Stimulated activated CD4-positive, alpha-beta T cell treated with anti-CD3 and anti-CD28 coated beads, Interleukin-1b, Interleukin-23, amount 100 ng/mL, for 48 hours (primary cell): ENCODE results near the gene MYLK2.
"Not testable (repeated sequence)": the region's sequence is repeated elsewhere in the genome, so short reads cannot be mapped to it uniquely, and the experiment has no call there.

Experiments used
- DNase-seq: peaks from one replicate; pipeline ENCODE4 v3.0.0-alpha.2; 2020

The MYLK2 gene

DNA sequence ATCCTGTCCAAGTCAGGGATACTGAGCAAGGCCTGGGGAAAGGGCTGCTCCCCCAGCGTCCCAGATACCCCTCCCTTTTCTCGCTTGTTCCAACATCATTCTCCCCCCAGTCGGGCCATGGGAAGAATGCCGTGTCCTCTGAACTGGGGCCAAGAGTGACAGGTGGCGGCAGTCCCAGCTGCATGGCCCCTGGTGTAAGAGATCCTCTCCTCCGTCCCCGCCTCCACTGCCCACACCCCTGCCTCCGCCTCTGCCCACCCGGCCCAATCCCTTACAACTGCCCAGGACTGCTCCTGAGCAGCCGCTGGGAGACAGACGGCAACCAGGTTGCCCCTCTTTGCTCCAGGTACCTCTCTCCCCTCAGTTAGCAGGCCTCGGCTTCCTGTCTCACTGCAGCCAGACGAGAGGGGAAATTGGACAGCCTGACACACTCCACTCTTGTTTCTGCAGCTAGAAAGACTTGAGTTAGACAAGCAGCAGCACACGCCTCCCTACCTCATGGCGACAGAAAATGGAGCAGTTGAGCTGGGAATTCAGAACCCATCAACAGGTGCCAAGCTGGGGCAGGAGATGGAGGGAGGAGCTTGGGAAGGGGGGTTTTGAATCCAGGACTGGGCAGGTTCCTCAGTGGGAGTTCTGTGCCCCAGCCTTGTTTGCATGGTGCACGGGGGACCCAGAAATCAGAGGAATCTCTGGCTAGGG lies at the start of gene MYLK2:
TSS of gene MYLK2 (plus strand) at position 274 of the 702 bp plus-strand sequence. CDS start at position 499, 225 bp downstream.
- no peak for DNase-seq

DNA sequence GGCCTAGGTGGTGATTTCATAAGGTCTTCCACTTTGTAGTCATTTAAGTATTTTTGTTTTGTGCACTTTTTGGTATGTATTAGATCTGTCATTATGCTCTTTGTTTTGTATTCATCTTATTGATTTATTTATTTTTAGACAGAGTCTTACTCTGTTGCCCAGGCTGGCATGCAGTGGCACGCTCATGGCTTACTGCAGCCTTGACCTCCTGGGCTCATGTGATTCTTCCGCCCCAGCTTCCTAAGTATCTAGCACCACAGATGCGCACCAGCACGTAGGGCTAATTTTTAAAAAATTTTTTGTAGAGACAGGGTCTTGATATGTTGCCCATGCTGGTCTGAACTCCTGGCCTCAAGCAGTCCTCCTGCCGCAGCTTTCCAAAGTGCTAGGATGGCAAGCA lies 49.5 kb upstream of the MYLK2 start:
- no peak for DNase-seq

DNA sequence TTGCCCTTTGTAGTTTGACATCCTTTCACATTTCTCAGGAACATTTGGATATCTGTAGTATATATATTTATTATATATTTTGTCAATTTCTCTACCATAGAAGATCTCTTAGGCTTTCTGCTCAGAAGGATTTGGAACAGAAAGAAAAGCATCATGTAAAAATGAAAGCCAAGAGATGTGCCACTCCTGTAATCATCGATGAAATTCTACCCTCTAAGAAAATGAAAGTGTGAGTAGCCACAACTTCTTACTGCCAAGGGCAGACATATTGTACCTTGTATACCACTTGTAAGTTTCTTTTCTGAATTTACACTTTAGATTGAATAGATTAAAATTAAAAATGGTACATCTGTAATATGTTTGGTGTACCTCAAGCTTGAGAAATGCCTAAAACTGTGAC lies 48.9 kb upstream of the MYLK2 start:
- DNase-seq = no peak

DNA sequence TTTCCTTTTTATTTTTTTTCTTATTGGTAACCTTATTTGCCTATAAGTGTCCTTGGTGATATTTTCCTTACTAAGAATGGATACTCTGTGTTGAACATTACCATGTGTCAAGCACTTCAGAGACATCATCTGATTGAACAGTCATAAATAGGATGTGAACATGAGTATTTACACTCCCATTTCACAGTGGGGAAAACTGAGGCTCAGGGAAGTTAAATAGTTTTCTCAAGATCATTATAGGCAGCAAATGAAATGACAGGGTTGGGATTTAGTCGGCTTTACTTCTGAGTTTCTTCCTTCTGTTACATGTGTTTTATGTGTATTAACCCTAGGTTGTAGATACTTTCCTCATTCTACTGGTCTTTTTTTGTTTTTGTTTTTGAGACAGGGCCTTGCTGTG lies 44.7 kb upstream of the MYLK2 start:
- no peak for DNase-seq

DNA sequence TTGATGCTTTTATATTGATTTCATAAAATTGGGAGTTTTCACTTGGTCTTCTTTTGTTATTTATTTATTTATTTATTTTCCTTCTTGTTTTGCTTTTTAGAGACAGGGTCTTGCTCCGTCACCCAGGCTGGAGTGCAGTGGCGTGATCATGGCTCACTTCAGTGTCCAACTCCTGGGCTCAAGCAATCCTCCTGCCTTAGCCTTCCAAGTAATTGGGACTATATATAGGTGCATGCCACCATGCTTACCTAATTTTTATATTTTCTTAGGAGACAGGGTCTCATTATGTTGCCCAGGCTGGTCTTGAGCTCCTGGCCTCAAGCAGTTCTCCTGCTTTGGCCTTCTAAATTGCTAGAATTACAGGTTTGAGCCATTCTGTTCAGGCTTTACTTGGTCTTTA lies 38.3 kb upstream of the MYLK2 start:
- DNase-seq = no peak

DNA sequence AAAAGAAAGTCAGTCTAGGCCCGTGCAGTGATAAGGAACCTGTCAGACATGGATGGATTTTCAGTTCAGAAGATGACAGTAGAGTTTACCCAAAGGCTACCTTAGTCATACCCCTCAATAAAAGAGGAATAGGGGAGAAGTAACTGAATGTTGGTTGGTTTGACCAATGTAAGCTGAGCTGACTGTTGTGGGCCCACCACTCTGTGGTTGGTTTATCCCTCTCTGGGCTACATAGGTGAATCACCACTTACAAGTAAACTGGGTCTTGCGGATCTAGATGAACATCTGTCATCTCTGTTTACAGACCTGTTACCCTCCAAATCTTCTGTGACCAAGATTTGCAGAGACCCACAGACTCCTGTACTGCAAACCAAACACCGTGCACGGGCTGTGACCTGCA lies 37.2 kb upstream of the MYLK2 start:
- DNase-seq = no peak

DNA sequence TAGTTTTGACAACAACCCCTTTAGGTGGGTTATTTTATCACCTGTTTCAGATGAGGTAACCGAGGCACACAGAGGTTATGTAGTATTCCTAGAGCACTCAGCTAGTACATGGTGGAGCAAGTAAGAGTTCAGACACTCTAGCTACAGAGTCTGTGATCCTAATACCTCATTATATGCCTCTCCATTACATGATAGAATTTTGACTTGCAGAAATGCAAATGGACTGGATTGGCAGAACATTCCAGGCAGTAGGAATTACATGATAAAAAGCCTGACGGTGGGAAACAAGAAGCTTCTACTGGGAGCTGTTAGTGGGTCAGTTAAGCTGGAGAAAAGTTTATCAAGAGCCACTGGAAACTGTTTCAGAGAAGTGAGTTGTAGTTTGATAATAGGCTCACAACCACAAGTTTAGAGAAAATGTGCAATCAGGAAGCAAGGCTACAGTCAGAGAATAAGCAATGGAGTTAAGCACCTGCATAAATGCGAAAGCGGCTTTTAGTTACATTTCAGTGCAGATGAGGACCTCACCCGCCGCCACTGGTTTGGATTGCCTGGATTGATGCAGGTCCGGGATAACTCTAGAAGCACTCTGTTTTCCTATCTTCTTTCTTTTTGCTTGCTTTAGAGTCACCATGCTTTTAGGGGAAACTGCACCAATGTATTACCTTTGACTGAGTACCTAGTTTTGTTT lies 34.7 kb upstream of the MYLK2 start:
- DNase-seq = no peak

DNA sequence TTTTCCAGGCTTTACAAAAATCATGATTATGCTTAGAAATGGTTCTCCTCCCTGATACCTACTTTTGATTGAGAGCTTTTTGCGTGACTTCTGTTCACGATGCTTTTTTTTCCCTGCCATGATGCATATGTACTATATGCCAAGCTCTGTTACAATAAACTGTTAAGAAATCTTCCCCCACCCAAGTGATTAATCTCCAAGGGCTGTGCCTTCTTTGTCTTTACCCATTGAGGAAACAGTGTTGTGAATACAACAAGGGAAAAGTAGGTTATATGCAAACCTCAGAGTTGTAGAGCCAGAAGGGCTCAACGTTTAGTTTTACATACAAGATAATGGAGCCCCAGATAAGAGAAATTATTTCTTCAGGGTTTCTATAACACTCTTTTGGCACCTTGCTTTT lies 34.1 kb upstream of the MYLK2 start:
- DNase-seq = no peak

DNA sequence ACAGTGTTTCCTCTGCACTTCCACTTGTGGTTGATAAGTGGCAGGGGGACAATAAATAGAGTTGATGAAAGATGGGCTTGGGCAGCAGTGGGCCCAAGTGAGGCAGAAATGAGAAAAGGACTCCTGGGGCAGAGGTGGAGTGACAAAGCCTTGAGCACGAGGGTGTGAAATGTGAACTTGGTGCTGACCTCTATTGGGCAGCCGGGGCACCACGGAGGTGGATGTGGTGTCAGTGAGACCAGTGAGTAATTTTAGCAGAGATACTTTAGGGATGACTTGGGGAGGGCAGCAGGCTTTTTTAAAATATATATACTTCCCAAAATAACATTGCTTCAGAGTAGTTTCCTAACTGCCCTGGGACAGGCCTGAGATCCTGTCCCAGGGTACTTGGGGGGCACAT lies 30.6 kb upstream of the MYLK2 start:
- no peak for DNase-seq

DNA sequence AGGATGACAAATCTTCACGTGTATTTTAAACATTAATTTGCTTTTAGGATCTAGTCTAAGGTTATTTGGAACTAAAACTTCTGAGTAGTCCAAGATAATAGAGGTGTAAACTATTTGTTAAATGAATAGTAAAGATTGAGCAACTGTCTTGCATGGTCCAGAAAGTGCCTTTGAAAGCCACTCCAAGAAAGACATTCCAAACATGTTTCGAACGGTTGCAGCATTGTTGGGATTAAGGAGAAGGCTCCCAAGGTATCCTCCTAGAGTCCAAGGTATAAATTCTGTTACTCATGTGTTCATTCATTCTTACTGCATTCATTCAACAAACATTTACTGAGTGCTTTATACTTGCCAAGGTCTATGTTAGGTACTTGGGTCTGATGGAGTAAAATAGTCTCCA lies 28.8 kb upstream of the MYLK2 start:
- DNase-seq = no peak

DNA sequence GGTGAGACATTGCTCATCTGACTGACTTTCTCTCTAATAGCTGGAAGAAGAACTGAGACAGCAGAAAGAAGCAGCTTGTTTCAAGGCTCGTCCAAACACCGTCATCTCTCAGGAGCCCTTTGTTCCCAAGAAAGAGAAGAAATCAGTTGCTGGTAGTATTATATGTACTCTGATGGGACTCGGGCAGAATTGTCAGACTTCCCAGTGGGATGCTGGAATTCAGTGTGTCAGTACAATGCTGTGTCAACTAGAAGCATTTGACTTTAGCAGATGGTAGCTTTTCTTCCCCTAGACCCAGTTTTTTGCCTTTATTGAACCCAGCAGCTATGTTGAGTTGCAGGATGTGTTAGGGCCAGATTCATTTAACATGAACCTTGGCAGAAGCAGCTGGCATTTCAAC lies 21.8 kb upstream of the MYLK2 start:
- no peak for DNase-seq

DNA sequence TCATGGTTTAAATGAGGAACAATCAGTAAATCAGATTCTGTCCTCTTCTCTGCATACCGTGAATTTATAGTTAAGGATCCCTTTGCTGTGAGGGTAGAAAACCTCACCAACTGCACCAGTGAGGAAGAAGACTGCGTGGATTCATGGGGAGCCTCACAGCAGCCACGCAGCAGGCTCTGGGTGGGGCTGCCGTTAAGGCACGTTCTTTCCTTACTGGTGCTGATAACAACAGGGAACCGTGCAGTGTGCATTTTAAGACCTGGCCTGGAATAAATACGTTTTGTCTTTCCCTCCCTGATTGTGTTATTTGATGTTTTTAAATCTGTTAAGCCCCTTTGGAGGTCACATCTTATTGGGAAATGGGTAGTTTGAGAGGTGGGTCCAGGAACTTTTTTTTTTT lies 17.6 kb upstream of the MYLK2 start:
- no peak for DNase-seq

DNA sequence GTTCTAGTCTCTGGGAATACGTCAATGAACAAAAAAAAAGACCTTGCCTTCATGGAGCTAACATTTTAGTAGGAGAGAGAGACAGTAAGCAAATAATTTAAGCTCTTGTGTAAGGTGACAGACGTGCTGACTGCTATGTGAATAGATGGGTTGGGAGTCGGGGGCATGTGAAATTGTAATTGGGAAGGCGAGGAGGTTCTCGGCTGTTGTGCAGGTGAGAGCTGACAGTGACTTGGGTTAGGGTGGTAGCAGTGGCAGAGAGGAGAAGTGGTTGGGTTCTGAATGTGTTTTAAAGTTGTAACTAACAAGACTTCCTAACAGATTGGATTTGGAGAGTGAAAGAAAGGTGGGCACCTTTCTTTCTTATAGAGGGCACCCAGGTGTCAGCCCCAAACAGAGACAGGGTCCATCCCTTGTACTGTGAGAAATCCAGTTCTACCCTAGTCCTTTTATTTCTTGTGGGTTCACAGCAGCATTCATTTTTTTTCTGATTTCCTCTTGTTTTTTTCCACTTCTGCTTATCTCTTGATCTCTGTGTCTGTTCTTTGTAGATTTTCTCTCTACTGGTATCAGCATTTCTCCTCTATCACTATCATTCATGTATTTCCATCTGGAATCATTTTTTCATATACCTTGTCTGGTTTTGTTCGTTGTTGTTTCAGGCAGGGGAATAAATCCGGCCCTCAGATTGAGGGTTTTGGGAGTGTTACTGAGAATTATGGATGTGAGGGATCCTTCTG lies 15.4 kb upstream of the MYLK2 start:
- DNase-seq = no peak

DNA sequence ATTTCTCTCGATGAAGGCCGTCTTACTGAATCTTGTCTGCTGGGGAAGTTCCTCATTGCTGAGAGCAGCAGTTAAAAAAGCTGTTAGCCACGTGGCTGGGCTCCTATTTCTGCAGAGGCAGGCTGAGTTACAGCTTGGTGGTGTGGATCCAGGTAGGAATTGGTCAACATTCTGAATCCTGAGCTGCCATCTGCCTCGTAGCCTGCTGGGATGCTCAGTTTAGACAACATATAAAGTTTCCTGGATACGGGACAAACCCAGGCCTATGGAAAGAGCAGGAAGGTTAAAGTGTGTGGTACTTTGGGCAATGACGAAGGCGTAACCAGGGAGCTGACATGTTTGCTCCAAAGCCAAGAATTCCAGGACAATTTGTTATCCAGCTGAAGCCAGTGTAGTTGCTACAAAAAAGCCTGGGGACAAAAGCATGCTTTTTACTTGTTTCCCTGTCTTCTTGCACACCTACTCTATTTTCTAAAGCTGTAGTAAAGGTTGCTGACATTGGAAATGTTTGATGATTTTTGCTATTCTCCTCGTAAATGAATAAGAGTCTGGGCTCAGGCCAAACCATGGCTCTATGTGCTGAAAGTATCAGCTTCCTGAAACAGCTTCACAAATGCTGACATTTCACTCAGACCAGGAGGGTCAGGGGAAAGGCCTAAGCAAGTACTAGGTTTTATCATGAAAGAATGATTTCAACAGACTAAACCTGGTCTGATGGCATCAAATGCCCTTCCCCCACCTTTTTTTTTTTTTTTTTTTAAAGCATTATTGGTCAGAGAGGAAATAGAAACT lies 12.4 kb upstream of the MYLK2 start:
- no peak for DNase-seq

DNA sequence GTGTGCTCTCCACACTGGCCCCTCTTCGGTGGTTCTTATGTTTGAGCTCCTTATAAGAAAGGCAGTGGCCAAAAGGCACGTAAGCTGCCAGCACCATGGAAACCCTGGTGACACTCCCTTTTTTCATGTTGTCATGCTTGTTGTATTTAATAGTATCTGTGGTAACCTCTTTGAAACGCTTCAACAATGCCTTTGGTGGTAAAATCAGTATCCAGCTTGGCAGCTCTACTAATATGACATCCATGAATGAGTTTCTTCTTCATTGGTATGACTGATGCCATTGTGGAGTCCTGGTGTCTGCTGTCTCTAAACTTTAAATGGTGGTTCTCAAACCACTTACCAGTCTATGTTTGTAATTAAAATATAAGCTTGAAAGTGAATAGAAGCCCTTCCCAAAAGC lies 10.7 kb upstream of the MYLK2 start:
- no peak for DNase-seq

DNA sequence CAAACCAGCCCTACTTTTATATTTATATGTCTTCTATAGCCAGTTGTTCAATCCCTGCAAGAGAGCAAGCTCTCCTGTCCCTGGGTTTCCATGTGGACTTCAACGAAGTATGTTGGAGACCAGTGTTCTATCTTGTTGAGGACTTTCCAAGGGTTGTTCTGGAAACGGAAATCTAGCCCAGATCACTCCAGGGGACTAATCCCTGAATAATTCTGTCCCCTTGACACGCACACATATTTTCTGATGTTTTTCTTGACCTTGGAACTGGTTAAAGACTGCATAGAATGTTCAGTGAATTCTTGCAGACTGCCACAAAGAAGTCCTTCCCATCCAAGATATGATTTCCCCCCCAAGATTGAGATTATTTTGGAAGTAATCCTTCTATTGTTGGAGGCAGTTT lies 9.5 kb upstream of the MYLK2 start:
- DNase-seq = no peak

DNA sequence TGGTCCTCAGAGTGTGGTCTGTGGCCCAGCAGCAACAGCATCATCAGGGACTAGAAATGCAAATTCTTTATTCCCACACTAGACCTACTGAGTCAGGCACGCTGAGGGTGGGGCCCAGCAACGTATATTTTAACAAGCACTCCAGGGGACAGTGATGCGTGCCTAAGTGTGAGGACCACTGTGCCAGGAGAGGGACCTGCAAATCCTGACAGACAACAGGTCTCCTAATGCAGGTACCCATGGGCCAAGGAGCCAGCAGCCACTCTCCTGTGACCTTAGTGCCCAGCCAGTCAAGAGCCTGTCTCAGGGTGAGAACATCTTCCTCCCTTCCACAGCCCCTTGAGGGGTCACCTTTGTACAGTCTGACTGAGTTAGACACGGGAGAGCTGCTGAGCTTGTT lies 8.0 kb upstream of the MYLK2 start:
- no peak for DNase-seq

DNA sequence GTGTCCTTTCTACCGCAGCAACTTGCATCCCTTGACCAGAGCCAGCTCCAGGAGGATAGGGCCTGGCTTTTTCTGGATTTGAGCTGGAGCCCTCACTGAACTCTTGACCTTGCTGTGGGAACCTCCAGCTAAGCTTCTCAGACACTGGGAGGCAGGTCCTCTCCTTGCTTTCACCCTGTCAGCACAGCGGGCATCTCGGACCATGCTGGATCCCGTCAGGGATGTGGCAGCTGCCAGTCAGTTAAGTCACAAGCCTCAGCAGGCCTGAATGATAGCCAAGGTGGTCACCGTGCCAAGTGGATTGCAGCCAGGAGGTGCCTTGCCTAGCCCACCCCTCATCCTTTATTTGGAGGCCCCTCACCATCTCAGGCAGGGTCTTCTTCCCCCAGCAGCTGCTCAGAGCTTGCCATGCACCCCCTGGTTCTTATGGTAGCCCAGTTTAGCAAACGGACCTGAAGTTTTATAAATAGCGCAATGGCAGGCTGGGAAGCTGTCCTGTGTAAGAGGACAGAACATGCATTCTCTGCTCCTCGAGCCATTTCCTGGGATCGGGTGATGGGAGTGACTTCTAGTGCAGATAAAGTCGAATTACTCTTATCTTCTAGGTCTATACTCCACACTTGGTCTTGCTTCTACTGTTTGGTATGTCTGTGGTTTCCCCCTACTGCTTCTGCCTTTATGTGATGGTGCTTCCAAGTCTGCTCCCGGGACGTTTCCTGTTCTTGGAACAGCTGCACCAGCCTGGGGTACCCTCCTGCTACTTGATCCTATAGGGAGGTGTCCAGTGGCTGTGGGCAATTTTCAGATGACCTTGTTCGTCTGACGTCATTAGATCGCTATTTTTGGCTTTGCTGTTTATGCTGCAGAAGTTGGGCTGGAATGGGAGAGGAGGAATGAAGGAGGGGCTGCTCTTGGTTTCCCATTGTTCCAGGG lies 7.1 kb upstream of the MYLK2 start:
- no peak for DNase-seq

DNA sequence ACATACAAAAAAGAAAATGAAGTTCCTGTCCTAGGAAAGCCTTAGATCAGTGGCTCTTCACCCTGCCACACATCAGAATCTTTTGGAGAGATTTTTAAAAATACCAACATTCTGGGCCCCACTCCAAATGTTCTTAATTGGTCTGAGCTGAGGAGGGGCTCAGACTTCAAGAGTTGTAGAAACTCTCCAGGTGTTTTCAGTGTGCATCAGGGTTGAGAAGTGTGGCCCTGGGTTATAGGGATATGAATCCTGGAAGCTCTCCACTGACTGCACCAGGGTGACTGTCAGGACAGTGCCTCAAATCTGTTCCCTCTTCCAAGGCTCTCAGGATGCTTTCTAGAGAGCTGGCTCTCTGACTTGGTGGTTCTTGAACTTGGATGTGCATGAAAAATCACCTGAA lies 5.5 kb upstream of the MYLK2 start:
- DNase-seq = no peak

DNA sequence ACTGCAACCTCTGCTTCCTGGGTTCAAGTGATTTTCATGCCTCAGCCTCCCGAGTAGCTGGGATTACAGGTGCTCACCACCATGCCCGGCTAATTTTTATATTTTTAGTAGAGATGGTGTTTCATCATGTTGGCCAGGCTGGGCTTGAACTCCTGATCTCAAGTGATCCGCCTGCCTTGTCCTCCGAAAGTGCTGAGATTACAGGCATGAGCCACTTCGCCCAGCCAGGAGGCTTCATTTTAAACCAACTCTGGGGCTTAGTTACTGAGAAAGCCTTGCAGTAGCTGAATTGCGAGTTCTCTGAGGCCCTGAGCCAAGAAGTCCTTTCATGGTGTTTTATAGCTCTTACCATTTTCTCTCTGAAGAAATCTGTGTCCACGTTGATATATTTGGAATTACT lies 5.0 kb upstream of the MYLK2 start:
- not testable (repeated sequence) for DNase-seq

DNA sequence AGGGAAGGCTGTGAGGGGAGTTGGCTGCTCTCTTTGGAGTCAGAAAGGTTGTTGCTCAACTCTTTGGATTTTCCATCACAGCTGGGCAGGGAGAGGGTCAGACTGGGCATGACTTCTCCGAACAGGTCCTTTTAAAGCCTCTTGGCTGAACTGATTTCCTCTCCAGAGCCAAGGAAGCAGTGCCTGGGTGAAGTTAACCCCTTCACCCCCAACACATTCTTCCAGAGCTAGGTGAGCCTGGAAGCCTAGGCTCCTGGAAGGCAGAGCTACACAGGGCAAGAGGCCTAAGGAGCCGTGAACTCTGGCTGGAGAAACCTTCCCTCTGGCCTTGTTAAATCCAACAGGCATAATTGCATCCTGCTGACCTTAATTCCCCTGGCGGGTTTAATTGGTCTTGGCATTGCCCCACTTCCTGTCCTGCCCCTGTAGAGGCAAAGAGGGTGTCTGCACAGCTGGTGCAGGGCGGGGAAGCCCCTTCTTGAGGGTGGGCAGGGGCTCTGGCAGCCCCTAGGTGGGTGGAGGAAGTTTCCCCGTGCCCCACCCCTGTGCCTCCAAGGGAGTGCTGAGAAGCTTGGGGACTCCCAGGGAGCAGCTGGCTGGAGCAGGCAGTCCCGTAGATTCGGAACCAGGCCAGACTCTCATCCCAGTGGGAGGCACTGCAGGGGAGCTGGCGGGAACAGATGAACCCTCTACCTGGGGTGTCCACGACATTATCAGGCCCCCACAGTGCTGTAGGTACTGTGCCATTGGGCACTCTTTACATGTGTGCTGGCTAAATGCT lies 3.6 kb upstream of the MYLK2 start:
- no peak for DNase-seq
